AG04449 (cell line): ENCODE data around the gene PRELP.

Source experiments
- CTCF ChIA-PET: fragments of 350-600 bp; formaldehyde crosslinking; extraction: SDS; loops from one replicate; lab custom pipeline; 2021; ENCODE audit warnings: antibody characterized with exemption; lab: Yijun Ruan, JAX
- POLR2A ChIA-PET: fragments of 400-600, 350-600 bp; formaldehyde crosslinking; extraction: SDS; loops from one replicate; lab custom pipeline; 2020; ENCODE audit warnings: antibody characterized with exemption, inconsistent platforms; lab: Yijun Ruan, JAX
- DNase-seq: peaks from one replicate; pipeline ENCODE4 v3.0.0-alpha.2; 2010; ENCODE audit warnings: low read depth, low spot score
- H3K4me3 ChIP-seq: 2 replicates; pipeline ENCODE4 v1.5.1; 2011; ENCODE audit warnings: low read depth, mild to moderate bottlenecking, control low read depth, low read length
- TF ChIP-seq, protein P1 (sequence below): IDR thresholded peaks from one replicate; pipeline ENCODE4 v1.5.1; 2011; ENCODE audit warnings: mild to moderate bottlenecking, moderate library complexity, low read length, control low read depth, inconsistent platforms; ENCODE audit not compliant: insufficient read depth; ENCODE audit errors: missing control alignments

The PRELP gene

DNA sequence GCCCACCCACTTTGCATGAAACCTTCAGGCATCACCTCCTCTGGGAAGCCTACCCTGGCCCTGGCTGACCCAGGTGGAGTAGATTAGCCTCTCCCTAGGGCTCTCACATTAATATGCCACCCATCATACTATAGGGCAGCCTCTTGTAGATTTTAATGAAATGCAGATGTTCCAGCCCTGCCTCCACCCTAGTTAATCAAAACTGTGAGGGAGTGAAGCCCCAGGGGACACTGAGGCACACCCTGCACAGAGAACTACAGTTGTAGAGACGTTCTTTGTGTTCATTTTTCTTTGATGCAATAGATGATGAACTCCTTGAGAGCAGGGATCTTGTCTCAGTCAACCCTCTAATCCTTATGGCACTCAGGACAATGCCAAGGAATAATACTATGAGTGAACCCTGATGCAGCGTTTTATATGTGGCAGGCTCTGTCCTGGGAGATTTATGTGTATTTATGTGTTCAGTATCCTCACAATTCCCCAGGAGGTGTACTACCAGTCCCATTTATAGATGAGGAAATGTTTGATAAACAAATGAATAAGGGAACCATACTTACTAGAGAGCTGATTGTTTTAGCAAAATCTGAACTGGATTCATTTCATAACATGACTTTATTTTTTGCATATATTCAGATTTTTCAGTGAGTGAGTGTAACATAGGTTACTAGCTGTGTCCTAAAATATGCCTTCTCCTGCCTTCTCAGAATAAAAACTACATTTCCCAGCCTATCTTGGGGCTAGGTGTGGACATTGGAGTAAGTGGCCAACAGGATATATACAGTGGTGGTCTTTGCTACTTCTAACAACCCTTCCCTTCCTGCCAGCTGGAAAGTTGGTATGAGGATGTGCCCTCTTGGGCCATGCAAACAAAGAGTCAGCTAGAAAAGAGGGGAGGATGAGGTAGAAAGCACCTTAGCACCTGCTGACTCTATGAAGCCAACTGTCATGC is 23.5 kb upstream of the PRELP start:
- no peak for DNase-seq
- ChIA-PET CTCF (interaction anchor here (1.0 to 3.2 kb wide), 7 partner anchors 9 to 112 kb away, joined by 3 to 12 read pairs (median 5); no protein-coding TSS in a partner anchor), POLR2A (interaction anchor here (0.5 to 0.6 kb wide), 2 partner anchors 29 to 89 kb away, joined by 3 read pairs; no protein-coding TSS in a partner anchor)
- TF ChIP-seq, protein P1, sequence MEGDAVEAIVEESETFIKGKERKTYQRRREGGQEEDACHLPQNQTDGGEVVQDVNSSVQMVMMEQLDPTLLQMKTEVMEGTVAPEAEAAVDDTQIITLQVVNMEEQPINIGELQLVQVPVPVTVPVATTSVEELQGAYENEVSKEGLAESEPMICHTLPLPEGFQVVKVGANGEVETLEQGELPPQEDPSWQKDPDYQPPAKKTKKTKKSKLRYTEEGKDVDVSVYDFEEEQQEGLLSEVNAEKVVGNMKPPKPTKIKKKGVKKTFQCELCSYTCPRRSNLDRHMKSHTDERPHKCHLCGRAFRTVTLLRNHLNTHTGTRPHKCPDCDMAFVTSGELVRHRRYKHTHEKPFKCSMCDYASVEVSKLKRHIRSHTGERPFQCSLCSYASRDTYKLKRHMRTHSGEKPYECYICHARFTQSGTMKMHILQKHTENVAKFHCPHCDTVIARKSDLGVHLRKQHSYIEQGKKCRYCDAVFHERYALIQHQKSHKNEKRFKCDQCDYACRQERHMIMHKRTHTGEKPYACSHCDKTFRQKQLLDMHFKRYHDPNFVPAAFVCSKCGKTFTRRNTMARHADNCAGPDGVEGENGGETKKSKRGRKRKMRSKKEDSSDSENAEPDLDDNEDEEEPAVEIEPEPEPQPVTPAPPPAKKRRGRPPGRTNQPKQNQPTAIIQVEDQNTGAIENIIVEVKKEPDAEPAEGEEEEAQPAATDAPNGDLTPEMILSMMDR, result no peak
- no peak overlapping the region for H3K4me3 ChIP-seq

GRCh38 chr1:203453016-203453415 is 22.6 kb upstream of the PRELP start:
- POLR2A ChIA-PET, result interaction anchor here (0.6 kb wide), 1 partner anchor 30 kb away, joined by 3 read pairs; no protein-coding TSS in a partner anchor
- TF ChIP-seq, protein P1, result no peak
- H3K4me3 ChIP-seq, result no peak overlapping the region
- CTCF ChIA-PET, result interaction anchor here (0.9 to 3.1 kb wide), 8 partner anchors 10 to 113 kb away, joined by 3 to 13 read pairs (median 4); partner anchors contain the start of gene PRELP
- no peak for DNase-seq

DNA sequence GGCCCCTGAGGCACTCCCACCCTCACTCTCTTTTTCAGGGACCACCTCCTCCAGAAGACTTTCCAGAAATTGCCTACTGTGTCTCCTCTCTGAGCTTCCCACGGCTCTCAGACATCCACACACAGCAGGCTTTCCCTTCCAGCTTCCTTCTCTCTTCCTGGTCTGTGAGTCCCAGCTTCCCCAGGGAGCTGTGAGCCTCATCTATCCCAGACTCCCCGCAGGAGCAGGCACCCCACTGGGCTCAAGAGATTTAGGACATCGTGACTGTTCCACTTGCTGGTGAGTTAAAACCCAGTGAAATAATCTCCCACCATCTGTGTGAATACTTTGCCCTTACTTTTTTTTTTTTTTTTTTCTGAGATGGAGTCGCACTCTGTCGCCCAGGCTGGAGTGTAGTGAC is 22.0 kb upstream of the PRELP start:
- POLR2A ChIA-PET, result no interaction called here
- H3K4me3 ChIP-seq, result no peak overlapping the region
- CTCF ChIA-PET, result interaction anchor here (0.9 to 3.1 kb wide), 6 partner anchors 11 to 111 kb away, joined by 3 to 13 read pairs (median 6); partner anchors contain the start of gene PRELP
- TF ChIP-seq, protein P1, result no peak
- DNase-seq, result no peak

DNA sequence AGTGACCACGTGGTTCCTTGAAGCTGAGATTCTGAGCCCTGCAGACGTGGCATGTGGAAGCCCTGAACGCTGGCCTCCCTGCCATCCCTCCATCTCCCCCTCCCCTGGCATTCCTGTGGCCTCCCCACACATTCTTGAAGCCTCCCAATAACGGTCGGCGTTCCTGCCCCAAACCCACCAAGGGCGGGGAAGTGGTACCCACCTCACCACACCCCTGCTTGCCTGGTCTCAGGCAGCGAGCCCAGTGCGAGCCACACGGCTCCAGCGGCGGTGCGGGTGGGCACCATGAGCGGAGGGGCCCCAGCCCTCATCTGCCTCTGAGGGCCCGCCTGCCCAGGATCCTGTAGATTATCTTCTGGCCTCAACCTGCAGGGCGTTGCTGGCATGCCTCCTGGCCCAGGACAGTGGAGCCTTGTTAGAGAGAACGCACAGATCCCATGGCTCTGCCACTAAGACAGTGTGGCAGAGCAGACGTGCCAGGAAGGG is 20.6 kb upstream of the PRELP start:
- TF ChIP-seq, protein P1, result no peak
- ChIA-PET CTCF (interaction anchor here (0.9 to 3.1 kb wide), 3 partner anchors 15 to 113 kb away, joined by 3 to 13 read pairs (median 4); no protein-coding TSS in a partner anchor), POLR2A (interaction anchor here (0.6 kb wide), 1 partner anchor 9 kb away, joined by 3 read pairs; no protein-coding TSS in a partner anchor)
- no peak for DNase-seq
- H3K4me3 ChIP-seq, result no peak overlapping the region

DNA sequence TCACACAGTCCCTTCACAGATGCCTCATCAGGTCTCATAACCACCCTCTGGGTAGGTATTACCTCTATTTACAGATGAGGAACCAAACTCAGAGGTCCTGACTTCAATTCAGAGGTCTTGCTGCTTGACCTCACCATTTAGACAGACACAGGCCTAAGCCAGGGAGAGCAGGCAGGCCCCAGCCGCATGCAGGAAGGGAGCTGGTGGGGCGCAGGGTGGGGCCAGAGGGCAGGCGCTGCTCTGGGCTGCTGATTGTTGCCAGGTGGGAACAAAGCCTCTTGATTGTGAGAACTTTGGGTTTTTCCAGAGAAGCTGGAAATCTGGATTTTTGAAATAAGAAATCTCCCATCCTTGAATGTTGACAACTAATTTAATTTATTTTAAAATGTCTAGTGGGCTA is 19.9 kb upstream of the PRELP start:
- ChIA-PET POLR2A (no interaction called here), CTCF (interaction anchor here (1.6 to 3.1 kb wide), 2 partner anchors 14 to 113 kb away, joined by 3 to 13 read pairs; no protein-coding TSS in a partner anchor)
- no peak for DNase-seq
- TF ChIP-seq, protein P1, result no peak
- no peak overlapping the region for H3K4me3 ChIP-seq
